ENCODE measurements around the gene GPAM.
"Not testable (repeated sequence)": the region's sequence is repeated elsewhere in the genome, so short reads cannot be mapped to it uniquely, and the experiment has no call there.

GPAM gene

GRCh38 chr10:112122827-112123226 lies 60.7 kb downstream of the GPAM start:
- Histone ChIP-seq H3K36me3 (ENCODE audit: control insufficient read depth in 1 of 2, insufficient read depth in 2 of 2, low read length in 2 of 2) (no peaks in the 10 kb centered on the region), H3K9ac (ENCODE audit: low read depth in 1 of 2, low read length in 2 of 2) (no peak overlapping the region), H3K27me3 (ENCODE audit: control insufficient read depth in 1 of 2, insufficient read depth in 2 of 2, low read length in 2 of 2) (no peaks in the 10 kb centered on the region), H3K27ac (ENCODE audit: low read depth, low read length) (no peak overlapping the region), H3K4me1 (ENCODE audit: control insufficient read depth in 1 of 2, insufficient read depth in 2 of 2, low read length in 2 of 2) (no peaks in the 10 kb centered on the region), H3K4me3 (ENCODE audit: low read depth in 1 of 2, low read length in 2 of 2) (no peak overlapping the region), H3K9me3 (ENCODE audit: control insufficient read depth in 1 of 2, low read length in 2 of 2) (no peaks in the 10 kb centered on the region)

GRCh38 chr10:112120491-112120890 lies 63.1 kb downstream of the GPAM start:
- no peak overlapping the region for H3K4me3 ChIP-seq (ENCODE audit: low read depth in 1 of 2, low read length in 2 of 2)
- no peaks in the 10 kb centered on the region for H3K36me3 ChIP-seq (ENCODE audit: control insufficient read depth in 1 of 2, insufficient read depth in 2 of 2, low read length in 2 of 2)
- H3K27me3 ChIP-seq (ENCODE audit: control insufficient read depth in 1 of 2, insufficient read depth in 2 of 2, low read length in 2 of 2) = no peaks in the 10 kb centered on the region
- H3K27ac ChIP-seq (ENCODE audit: low read depth, low read length) = no peak overlapping the region
- H3K4me1 ChIP-seq (ENCODE audit: control insufficient read depth in 1 of 2, insufficient read depth in 2 of 2, low read length in 2 of 2) = no peaks in the 10 kb centered on the region
- H3K9me3 ChIP-seq (ENCODE audit: control insufficient read depth in 1 of 2, low read length in 2 of 2) = no peaks in the 10 kb centered on the region
- no peak overlapping the region for H3K9ac ChIP-seq (ENCODE audit: low read depth in 1 of 2, low read length in 2 of 2)

DNA sequence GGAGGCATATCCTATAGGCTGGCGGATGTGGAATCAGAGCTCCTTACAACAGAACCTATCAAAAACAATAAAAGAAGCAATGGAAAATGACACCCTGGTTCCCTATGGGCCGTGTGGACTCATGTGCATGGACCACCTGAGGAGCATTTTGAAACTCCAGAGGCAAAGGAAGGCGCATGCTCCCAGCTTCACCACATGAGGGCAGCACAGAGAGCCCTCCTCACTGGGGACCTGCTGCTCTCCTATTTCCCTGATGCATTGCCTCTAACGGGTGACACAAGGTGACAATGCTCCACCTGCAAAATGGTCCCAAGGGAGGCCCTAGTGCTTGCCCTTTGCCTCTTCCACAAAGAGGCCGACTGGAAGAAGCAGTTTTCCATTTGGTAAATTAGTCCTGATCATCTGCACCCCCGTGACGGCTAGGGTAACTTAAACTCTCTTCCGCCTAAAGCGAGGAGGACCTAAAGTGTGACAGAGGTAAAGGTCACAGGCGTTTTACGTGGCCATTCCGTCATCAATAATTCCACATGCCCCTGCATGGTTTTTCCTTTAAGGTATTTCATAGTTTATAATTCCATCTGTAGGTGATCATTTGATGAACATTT lies 67.7 kb downstream of the GPAM start:
- Histone ChIP-seq H3K27ac (ENCODE audit: low read depth, low read length) (no peak overlapping the region), H3K9me3 (ENCODE audit: control insufficient read depth in 1 of 2, low read length in 2 of 2) (no peaks in the 10 kb centered on the region), H3K9ac (ENCODE audit: low read depth in 1 of 2, low read length in 2 of 2) (no peak overlapping the region), H3K27me3 (ENCODE audit: control insufficient read depth in 1 of 2, insufficient read depth in 2 of 2, low read length in 2 of 2) (no peaks in the 10 kb centered on the region), H3K4me1 (ENCODE audit: control insufficient read depth in 1 of 2, insufficient read depth in 2 of 2, low read length in 2 of 2) (no peaks in the 10 kb centered on the region), H3K4me3 (ENCODE audit: low read depth in 1 of 2, low read length in 2 of 2) (no peak overlapping the region), H3K36me3 (ENCODE audit: control insufficient read depth in 1 of 2, insufficient read depth in 2 of 2, low read length in 2 of 2) (no peaks in the 10 kb centered on the region)

- not testable (repeated sequence) for H3K9ac ChIP-seq (ENCODE audit: low read depth in 1 of 2, low read length in 2 of 2); H3K36me3 ChIP-seq (ENCODE audit: control insufficient read depth in 1 of 2, insufficient read depth in 2 of 2, low read length in 2 of 2); H3K4me1 ChIP-seq (ENCODE audit: control insufficient read depth in 1 of 2, insufficient read depth in 2 of 2, low read length in 2 of 2); H3K27me3 ChIP-seq (ENCODE audit: control insufficient read depth in 1 of 2, insufficient read depth in 2 of 2, low read length in 2 of 2); H3K4me3 ChIP-seq (ENCODE audit: low read depth in 1 of 2, low read length in 2 of 2); H3K9me3 ChIP-seq (ENCODE audit: control insufficient read depth in 1 of 2, low read length in 2 of 2); H3K27ac ChIP-seq (ENCODE audit: low read depth, low read length)
Observed at GRCh38 chr10:112109779-112110178, 73.8 kb downstream of the GPAM start.

All from duodenal mucosa (tissue), 2 donors.